ENCODE measurements around the gene SPO11.

DNA sequence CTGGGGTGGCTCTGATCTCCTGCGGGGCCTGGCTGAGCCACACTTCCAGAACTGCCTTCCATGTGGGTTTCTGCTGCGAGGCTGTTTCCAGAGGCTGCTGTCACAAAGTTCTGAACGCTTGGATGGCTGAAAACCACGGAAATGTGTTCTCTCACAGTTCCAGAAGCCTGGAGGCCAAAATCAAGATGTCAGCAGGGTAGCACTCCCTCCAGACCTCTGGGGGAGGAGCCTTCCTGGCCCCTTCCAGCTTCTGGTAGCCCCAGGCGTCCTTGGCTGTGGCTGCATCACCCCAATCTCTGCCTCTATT lies 39.5 kb upstream of the SPO11 start:
- TF ChIP-seq, protein P1, sequence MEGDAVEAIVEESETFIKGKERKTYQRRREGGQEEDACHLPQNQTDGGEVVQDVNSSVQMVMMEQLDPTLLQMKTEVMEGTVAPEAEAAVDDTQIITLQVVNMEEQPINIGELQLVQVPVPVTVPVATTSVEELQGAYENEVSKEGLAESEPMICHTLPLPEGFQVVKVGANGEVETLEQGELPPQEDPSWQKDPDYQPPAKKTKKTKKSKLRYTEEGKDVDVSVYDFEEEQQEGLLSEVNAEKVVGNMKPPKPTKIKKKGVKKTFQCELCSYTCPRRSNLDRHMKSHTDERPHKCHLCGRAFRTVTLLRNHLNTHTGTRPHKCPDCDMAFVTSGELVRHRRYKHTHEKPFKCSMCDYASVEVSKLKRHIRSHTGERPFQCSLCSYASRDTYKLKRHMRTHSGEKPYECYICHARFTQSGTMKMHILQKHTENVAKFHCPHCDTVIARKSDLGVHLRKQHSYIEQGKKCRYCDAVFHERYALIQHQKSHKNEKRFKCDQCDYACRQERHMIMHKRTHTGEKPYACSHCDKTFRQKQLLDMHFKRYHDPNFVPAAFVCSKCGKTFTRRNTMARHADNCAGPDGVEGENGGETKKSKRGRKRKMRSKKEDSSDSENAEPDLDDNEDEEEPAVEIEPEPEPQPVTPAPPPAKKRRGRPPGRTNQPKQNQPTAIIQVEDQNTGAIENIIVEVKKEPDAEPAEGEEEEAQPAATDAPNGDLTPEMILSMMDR (IDR thresholded peaks at IDR 0.05; ENCODE audit: low read depth, low read length): no peak
- TF ChIP-seq POLR2A (IDR thresholded peaks at IDR 0.05; ENCODE audit: extremely low read depth, insufficient read length) (no peak), MYC (IDR thresholded peaks at IDR 0.05; ENCODE audit: low read depth, low read length) (no peak)
- TF ChIP-seq, protein P2, sequence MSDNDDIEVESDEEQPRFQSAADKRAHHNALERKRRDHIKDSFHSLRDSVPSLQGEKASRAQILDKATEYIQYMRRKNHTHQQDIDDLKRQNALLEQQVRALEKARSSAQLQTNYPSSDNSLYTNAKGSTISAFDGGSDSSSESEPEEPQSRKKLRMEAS (IDR thresholded peaks at IDR 0.05; ENCODE audit: low read depth, low read length): no peak
